Measurements from ENCODE around the gene TOMM40L.

GRCh38 chr1:161241682-161242081, 15.8 kb downstream of the TOMM40L start:
- TF ChIP-seq CTCF (IDR thresholded peaks at IDR 0.05) (no peak), POLR2A (IDR thresholded peaks at IDR 0.05) (no peak)

Data from adrenal gland (tissue), 5 donors.